Spleen (tissue), 11 donors: ENCODE data around the gene NDRG3. TPM values are rescaled to one million over a fixed set of nuclear protein-coding genes. Genes with fewer than 3 reads are reported as not detected.
A peak's percentile ranks its signal among the peaks of the same experiment; 100 is the strongest.

ENCODE experiments used
- DNase-seq: peaks from one replicate; pipeline ENCODE4 v3.0.0-alpha.2; 2020
- H3K27ac ChIP-seq, 8 donors: fragments of 200-600 bp; sonication (generic) in 7 of 8; 1 replicate in 4 of 8; 2 replicates in 4 of 8; pipeline versions ENCODE4 v1.5.0 to v1.8.0; 2016 to 2021; ENCODE audit warnings: inconsistent platforms in 4 of 8, mild to moderate bottlenecking in 4 of 8, moderate library complexity in 1 of 8
- H3K27me3 ChIP-seq, 7 donors: fragments of 200-600 bp; sonication (generic) in 6 of 7; replicated peaks in 1 of 7; 1 replicate in 4 of 7; 2 replicates in 3 of 7; pipeline versions ENCODE4 v1.5.0 to v1.8.0; 2016 to 2021; ENCODE audit warnings: inconsistent platforms in 3 of 7, mild to moderate bottlenecking in 1 of 7
- H3K36me3 ChIP-seq, 6 donors: fragments of 200-600 bp; sonication (generic) in 5 of 6; 1 replicate in 4 of 6; 2 replicates in 2 of 6; pipeline versions ENCODE4 v1.5.0 to v1.8.0; 2016 to 2021; ENCODE audit warnings: inconsistent platforms in 2 of 6
- H3K4me1 ChIP-seq, 6 donors: fragments of 200-600 bp; sonication (generic) in 5 of 6; 1 replicate in 3 of 6; 2 replicates in 3 of 6; pipeline versions ENCODE4 v1.5.0 to v1.8.0; 2016 to 2021; ENCODE audit warnings: inconsistent platforms in 3 of 6
- H3K4me3 ChIP-seq, 8 donors: fragments of 200-600 bp; sonication (generic) in 7 of 8; 1 replicate in 4 of 8; 2 replicates in 4 of 8; pipeline versions ENCODE4 v1.5.0 to v1.8.0; 2016 to 2021; ENCODE audit warnings: inconsistent platforms in 4 of 8, mild to moderate bottlenecking in 4 of 8, moderate library complexity in 2 of 8
- H3K9me3 ChIP-seq, 8 donors: fragments of 200-600 bp; sonication (generic) in 7 of 8; 1 replicate in 4 of 8; 2 replicates in 4 of 8; pipeline versions ENCODE4 v1.5.0 to v1.8.0; 2016 to 2021; ENCODE audit warnings: inconsistent platforms in 4 of 8
- CTCF ChIP-seq, 11 experiments: fragments of 200-600 bp in 7 of 11; fragments of 450-650 bp in 4 of 11; sonication (generic) in 4 of 11; IDR thresholded peaks in 8 of 11; conservative IDR thresholded peaks in 3 of 11; 1 replicate in 7 of 11; 2 replicates in 4 of 11; pipeline versions ENCODE4 v1.4.0 to v1.8.0; 2016 to 2021; ENCODE audit warnings: antibody characterized with exemption in 11 of 11, inconsistent platforms in 4 of 11, mild to moderate bottlenecking in 1 of 11
- POLR2A ChIP-seq, 3 donors: fragments of 450-650 bp; IDR thresholded peaks; one replicate each; pipeline ENCODE4 v1.5.1; 2017; ENCODE audit warnings: antibody characterized with exemption in 3 of 3, mild to moderate bottlenecking in 1 of 3
- POLR2AphosphoS5 ChIP-seq, 3 donors: sonication (generic); formaldehyde crosslinking; IDR thresholded peaks; one replicate each; pipeline ENCODE4 v1.5.1; 2017; ENCODE audit warnings: antibody characterized with exemption in 3 of 3
- WGBS, 5 donors: extraction: QIAGEN DNeasy Blood & Tissue Kit in 3 of 5; methylation state at CpG; one replicate each; pipeline versions ENCODE4 v1.1.5 to v1.1.7; 2013 to 2018; 5-methylcytosine and 5-hydroxymethylcytosine counted together
- intact Hi-C: fragments of 100-400 bp; cut with DNase I; formaldehyde crosslinking; loops from one replicate; pipeline ENCODE4 v1.15.0; 2023; ENCODE audit warnings: low total_unique reads
- polyA plus RNA-seq, 3 donors: library from polyadenylated mRNA; stranded (reverse); fragments of 200-250 nt; gene quantifications; one replicate each; pipeline ENCODE4 v1.2.1, GENCODE V29; 2013
- total RNA-seq, 7 donors: library from RNA; depleted of rRNA in 3 of 7; stranded (reverse); fragments of >200 nt in 3 of 7; fragmentation: NEBNext Ultra II Directional in 4 of 7; extraction: Animal tissue kit (Norgen Biotek cat#: 25700) in 4 of 7; gene quantifications; one replicate each; pipeline versions ENCODE4 v1.1.0 to v1.2.1, GENCODE V29; 2016 to 2021
- donor health status: healthy with polysubstance abuse.
- donor health status: DM: no; HTN: no; CAD: no; lungs with moderate emphysema.
- donor health status: DM: no; HTN: no; CAD: no.
- donor health status: Bipolar disorder and iron deficiency.
- donor health status: healthy.
- donor health status: DM: no; HTN: no; CAD: no.
- donor health status: DM: yes; HTN: yes; CAD: no.

NDRG3 gene
- total and polyA plus RNA-seq, 10 donors = 15.5 to 32.0 (median 27.1) TPM

- H3K4me3 ChIP-seq = no peak overlapping the region
- no peak for DNase-seq
- intact Hi-C loops = no loop called here
- H3K27me3 ChIP-seq = no peaks in the 10 kb centered on the region
- H3K36me3 ChIP-seq = peaks cover 0 to 48% (median 0%) of the 10 kb centered on the region in 6 donors
- peaks cover 9 to 40% (median 21%) of the 10 kb centered on the region in 6 donors for H3K4me1 ChIP-seq
- peak overlapping the region in 2 of 8 donors; percentile 75 to 81 for H3K27ac ChIP-seq
- no peak for TF ChIP-seq CTCF (IDR thresholded peaks at IDR 0.05 in 8 of 11, conservative IDR thresholded peaks at IDR 0.05 in 3 of 11)
- TF ChIP-seq POLR2AphosphoS5 (IDR thresholded peaks at IDR 0.05) = no peak
- no peak for TF ChIP-seq POLR2A (IDR thresholded peaks at IDR 0.05)
- no peaks in the 10 kb centered on the region for H3K9me3 ChIP-seq
- WGBS, 5 donors = 59 to 92% (median 74%) methylated on average over 6 of the region's 6 CpGs
Observed at GRCh38 chr20:36631646-36632045, 114.2 kb downstream of the NDRG3 start.

GRCh38 chr20:36629719-36630681, 115.9 kb downstream of the NDRG3 start:
- Histone ChIP-seq H3K27me3 (no peaks in the 10 kb centered on the region), H3K4me1 (peaks cover 9 to 40% (median 21%) of the 10 kb centered on the region in 6 donors), H3K36me3 (peaks cover 0 to 55% (median 0%) of the 10 kb centered on the region in 6 donors), H3K27ac (peak overlapping the region in 7 of 8 donors; percentile 34 to 81 (median 69)), H3K9me3 (no peaks in the 10 kb centered on the region), H3K4me3 (peak overlapping the region in 1 of 8 donors; percentile 25)
- TF ChIP-seq POLR2A (IDR thresholded peaks at IDR 0.05) (no peak), POLR2AphosphoS5 (IDR thresholded peaks at IDR 0.05) (peak in 2 of 3 donors; percentile 45 to 54), CTCF (IDR thresholded peaks at IDR 0.05 in 8 of 11, conservative IDR thresholded peaks at IDR 0.05 in 3 of 11) (no peak)
- intact Hi-C loops = no loop called here
- peak; percentile 87 for DNase-seq
- whole genome bisulfite sequencing, 5 donors = 47 to 56% (median 49%) methylated on average over 15 of the region's 15 CpGs

DNA sequence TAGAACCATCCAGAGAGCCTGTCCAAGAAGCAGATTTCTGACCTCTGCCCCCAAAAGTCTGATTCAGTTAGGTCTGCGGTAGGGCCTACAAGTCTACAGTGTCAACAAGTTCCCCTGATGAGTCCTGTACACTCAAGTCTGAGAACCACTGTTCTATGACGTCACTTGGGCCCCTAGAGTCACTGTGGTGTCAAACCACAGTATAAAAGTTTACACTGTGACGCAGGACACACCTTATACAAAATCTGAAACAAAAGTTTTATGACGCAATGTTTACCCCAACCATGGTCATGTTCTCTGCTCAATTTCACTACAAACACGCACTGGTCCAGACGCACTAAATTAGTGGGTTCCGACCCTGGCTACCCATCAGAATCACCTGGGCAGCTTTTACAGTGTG, 117.8 kb downstream of the NDRG3 start:
- TF ChIP-seq POLR2AphosphoS5 (IDR thresholded peaks at IDR 0.05) = peak in 1 of 3 donors; percentile 36
- no peak for TF ChIP-seq CTCF (IDR thresholded peaks at IDR 0.05 in 8 of 11, conservative IDR thresholded peaks at IDR 0.05 in 3 of 11)
- Histone ChIP-seq H3K27ac (peak overlapping the region in 3 of 8 donors; percentile 70 to 81 (median 75)), H3K4me1 (peaks cover 9 to 40% (median 21%) of the 10 kb centered on the region in 6 donors), H3K27me3 (no peaks in the 10 kb centered on the region), H3K36me3 (peaks cover 0 to 46% (median 0%) of the 10 kb centered on the region in 6 donors), H3K4me3 (no peak overlapping the region), H3K9me3 (no peaks in the 10 kb centered on the region)
- 77 to 90% (median 82%) methylated on average over 7 of the region's 7 CpGs for WGBS, 5 donors
- DNase-seq = no peak
- intact Hi-C loops = no loop called here

- no peaks in the 10 kb centered on the region for H3K27me3 ChIP-seq
- H3K9me3 ChIP-seq = no peaks in the 10 kb centered on the region
- intact Hi-C loops = no loop called here
- no peak overlapping the region for H3K4me3 ChIP-seq
- DNase-seq = no peak
- 58 to 78% (median 72%) methylated on average over 2 of the region's 2 CpGs for WGBS, 5 donors
- H3K36me3 ChIP-seq = peaks cover 0 to 40% (median 0%) of the 10 kb centered on the region in 6 donors
- H3K4me1 ChIP-seq = peaks cover 3 to 17% (median 10%) of the 10 kb centered on the region in 6 donors
- H3K27ac ChIP-seq = peak overlapping the region in 1 of 8 donors; percentile 6
- TF ChIP-seq POLR2A (IDR thresholded peaks at IDR 0.05) (no peak), POLR2AphosphoS5 (IDR thresholded peaks at IDR 0.05) (no peak), CTCF (IDR thresholded peaks at IDR 0.05 in 8 of 11, conservative IDR thresholded peaks at IDR 0.05 in 3 of 11) (no peak)
Observed at GRCh38 chr20:36624944-36625324, 121.0 kb downstream of the NDRG3 start.
